Activated CD4-positive, alpha-beta T cell treated with anti-CD3 and anti-CD28 coated beads for 36 hours (primary cell): ENCODE measurements around the gene CDC37L1. TPM values are rescaled to one million over a fixed set of nuclear protein-coding genes. Genes with fewer than 3 reads are reported as not detected.
"Not testable (repeated sequence)": the region's sequence is repeated elsewhere in the genome, so short reads cannot be mapped to it uniquely, and the experiment has no call there.

Experiments
- ATAC-seq: fragments of 200-7000 bp; cut with Tn5 transposase; one replicate; pipeline ENCODE4 v1.10.0; 2021; ENCODE audit warnings: mild to moderate bottlenecking, moderate library complexity
- CTCF ChIA-PET: fragments of 350-600 bp; sonication (Branson Sonifier 250); formaldehyde crosslinking; loops from one replicate; lab custom pipeline; 2021; ENCODE audit warnings: antibody characterized with exemption; lab: Charles Lee
- POLR2A ChIA-PET: fragments of 350-600 bp; sonication (Branson Sonifier 250); formaldehyde crosslinking; loops from one replicate; lab custom pipeline; 2021; ENCODE audit warnings: antibody characterized with exemption, inconsistent platforms; lab: Charles Lee
- DNase-seq: peaks from one replicate; pipeline ENCODE4 v3.0.0-alpha.2; 2020
- H3K27ac Mint-ChIP-seq: one replicate; pipeline ENCODE4 v1.8.0; 2021; ENCODE audit warnings: mixed read lengths
- H3K27me3 Mint-ChIP-seq: one replicate; pipeline ENCODE4 v1.8.0; 2021; ENCODE audit warnings: mixed read lengths
- H3K36me3 Mint-ChIP-seq: one replicate; pipeline ENCODE4 v1.8.0; 2021; ENCODE audit warnings: low read depth, mixed read lengths
- H3K4me1 Mint-ChIP-seq: one replicate; pipeline ENCODE4 v1.8.0; 2021; ENCODE audit warnings: mixed read lengths
- H3K4me3 Mint-ChIP-seq: one replicate; pipeline ENCODE4 v1.8.0; 2021; ENCODE audit warnings: mild to moderate bottlenecking, moderate library complexity, mixed read lengths
- H3K9me3 Mint-ChIP-seq: one replicate; pipeline ENCODE4 v1.8.0; 2021; ENCODE audit warnings: low read depth, mixed read lengths
- intact Hi-C, 2 experiments: fragments of 100-400 bp; cut with DNase I in 1 of 2; cut with micrococcal nuclease in 1 of 2; formaldehyde crosslinking; loops; one replicate each; pipeline versions ENCODE4 v1.14.2 to v1.15.1; 2022 to 2024; cut with DNase I, micrococcal nuclease
- total RNA-seq, 2 experiments: library from RNA; stranded (reverse); gene quantifications; one replicate each; pipeline ENCODE4 v1.2.3, GENCODE V29; 2021

The CDC37L1 gene
- total RNA-seq, 2 experiments from 2014 or later, result 8.0 to 9.8 TPM

- peaks cover 8% of the 10 kb centered on the region for H3K4me1 Mint-ChIP-seq
- H3K36me3 Mint-ChIP-seq, result peaks cover 1% of the 10 kb centered on the region
- no peaks in the 10 kb centered on the region for H3K9me3 Mint-ChIP-seq
- H3K4me3 Mint-ChIP-seq, result no peak overlapping the region
- POLR2A ChIA-PET, result no interaction called here
- CTCF ChIA-PET, result interaction anchor here (0.8 to 1.9 kb wide), 4 partner anchors 8 to 1797 kb away, joined by 3 to 12 read pairs (median 4); partner anchors contain the start of gene SPATA6L
- no peak overlapping the region for H3K27ac Mint-ChIP-seq
- no peak for DNase-seq
- no peak for ATAC-seq
- intact Hi-C loops, result no loop called here
- no peaks in the 10 kb centered on the region for H3K27me3 Mint-ChIP-seq
Measured at GRCh38 chr9:4657426-4658159, 21.8 kb upstream of the CDC37L1 start.

- H3K27me3 Mint-ChIP-seq, CTCF ChIA-PET, H3K4me3 Mint-ChIP-seq, DNase-seq, H3K27ac Mint-ChIP-seq, H3K9me3 Mint-ChIP-seq, ATAC-seq, H3K36me3 Mint-ChIP-seq: not testable (repeated sequence)
- intact Hi-C loops, result loop anchor here (10.0 kb wide), 2 partner anchors 324 to 1816 kb away; partner anchors contain the start of genes JAK2 (in 1 of the 2) and PUM3 (in 1 of the 2)
- peaks cover 37% of the 10 kb centered on the region for H3K4me1 Mint-ChIP-seq
- POLR2A ChIA-PET, result interaction anchor here (0.7 kb wide), 1 partner anchor 20 kb away, joined by 7 read pairs; no protein-coding TSS in a partner anchor
Measured at GRCh38 chr9:4660665-4661064, 18.7 kb upstream of the CDC37L1 start.

- ChIA-PET CTCF (interaction anchor here (1.0 kb wide), 1 partner anchor 14 kb away, joined by 3 read pairs; no protein-coding TSS in a partner anchor), POLR2A (interaction anchor here (0.7 kb wide), 1 partner anchor 19 kb away, joined by 7 read pairs; no protein-coding TSS in a partner anchor)
- Mint-ChIP-seq H3K9me3 (no peaks in the 10 kb centered on the region), H3K27me3 (no peaks in the 10 kb centered on the region), H3K36me3 (peaks cover 3% of the 10 kb centered on the region), H3K4me3 (peak overlapping the region; percentile 82), H3K27ac (peak overlapping the region; percentile 86), H3K4me1 (peaks cover 42% of the 10 kb centered on the region)
- DNase-seq (no peak), ATAC-seq (no peak)
- intact Hi-C loops, result loop anchor here (10.0 kb wide), 2 partner anchors 324 to 1816 kb away; partner anchors contain the start of genes JAK2 (in 1 of the 2) and PUM3 (in 1 of the 2)
Measured at GRCh38 chr9:4661165-4661564, 18.2 kb upstream of the CDC37L1 start.

GRCh38 chr9:4661611-4662010 is 17.8 kb upstream of the CDC37L1 start:
- Mint-ChIP-seq H3K4me1 (peaks cover 46% of the 10 kb centered on the region), H3K4me3 (peak overlapping the region; percentile 82), H3K27me3 (no peaks in the 10 kb centered on the region), H3K36me3 (peaks cover 3% of the 10 kb centered on the region), H3K27ac (peak overlapping the region; percentile 86), H3K9me3 (no peaks in the 10 kb centered on the region)
- ChIA-PET CTCF (interaction anchor here (1.0 kb wide), 1 partner anchor 13 kb away, joined by 3 read pairs; no protein-coding TSS in a partner anchor), POLR2A (no interaction called here)
- ATAC-seq (no peak), DNase-seq (no peak)
- intact Hi-C loops, result loop anchor here (1.0 to 10.0 kb wide), 6 partner anchors 18 to 1817 kb away; partner anchors contain the start of genes CDC37L1 (in 2 of the 2), AK3 (in 1 of the 2), JAK2 (in 1 of the 2) and PUM3 (in 1 of the 2)

GRCh38 chr9:4662108-4662988 is 17.0 kb upstream of the CDC37L1 start, which contains the start of gene PLPP6:
Gene PLPP6, plus strand, starts transcription at chr9:4662294. Its CDS starts 82 bp downstream, at chr9:4662376.
- H3K9me3 Mint-ChIP-seq, result no peaks in the 10 kb centered on the region
- intact Hi-C loops, result loop anchor here (1.0 to 10.0 kb wide), 6 partner anchors 17 to 1818 kb away; partner anchors contain the start of genes CDC37L1 (in 2 of the 2), AK3 (in 1 of the 2), JAK2 (in 1 of the 2) and PUM3 (in 1 of the 2)
- ATAC-seq (peak; percentile 84), DNase-seq (peak; percentile 87)
- ChIA-PET CTCF (interaction anchor here (1.0 kb wide), 1 partner anchor 13 kb away, joined by 3 read pairs; no protein-coding TSS in a partner anchor), POLR2A (no interaction called here)
- H3K27ac Mint-ChIP-seq, result peak within 1 kb of the TSS; percentile 86
- peaks cover 3% of the 10 kb centered on the region for H3K36me3 Mint-ChIP-seq
- no peaks in the 10 kb centered on the region for H3K27me3 Mint-ChIP-seq
- H3K4me3 Mint-ChIP-seq, result peak within 1 kb of the TSS; percentile 82
- H3K4me1 Mint-ChIP-seq, result peaks cover 53% of the 10 kb centered on the region

GRCh38 chr9:4662989-4663792 is 16.2 kb upstream of the CDC37L1 start:
- Mint-ChIP-seq H3K27ac (peak overlapping the region; percentile 84), H3K36me3 (peaks cover 3% of the 10 kb centered on the region), H3K27me3 (no peaks in the 10 kb centered on the region), H3K9me3 (no peaks in the 10 kb centered on the region), H3K4me3 (peak overlapping the region; percentile 82), H3K4me1 (peaks cover 60% of the 10 kb centered on the region)
- ATAC-seq (no peak), DNase-seq (no peak)
- POLR2A ChIA-PET, result no interaction called here
- intact Hi-C loops, result loop anchor here (1.0 to 10.0 kb wide), 6 partner anchors 16 to 1818 kb away; partner anchors contain the start of genes CDC37L1 (in 2 of the 2), AK3 (in 1 of the 2), JAK2 (in 1 of the 2) and PUM3 (in 1 of the 2)
- CTCF ChIA-PET, result interaction anchor here (1.9 kb wide), 1 partner anchor 59 kb away, joined by 4 read pairs; no protein-coding TSS in a partner anchor

GRCh38 chr9:4663956-4664355 is 15.4 kb upstream of the CDC37L1 start:
- Mint-ChIP-seq H3K4me1 (peaks cover 66% of the 10 kb centered on the region), H3K36me3 (peaks cover 3% of the 10 kb centered on the region), H3K9me3 (no peaks in the 10 kb centered on the region), H3K27me3 (no peaks in the 10 kb centered on the region), H3K27ac (no peak overlapping the region), H3K4me3 (peak overlapping the region; percentile 82)
- DNase-seq (no peak), ATAC-seq (no peak)
- intact Hi-C loops, result loop anchor here (2.0 to 10.0 kb wide), 3 partner anchors 77 to 1819 kb away; partner anchors contain the start of genes AK3 (in 1 of the 2), JAK2 (in 1 of the 2) and PUM3 (in 1 of the 2)
- ChIA-PET CTCF (interaction anchor here (0.9 to 2.9 kb wide), 3 partner anchors 8 to 60 kb away, joined by 3 to 12 read pairs (median 4); no protein-coding TSS in a partner anchor), POLR2A (no interaction called here)

GRCh38 chr9:4665357-4665756 is 14.0 kb upstream of the CDC37L1 start:
- Mint-ChIP-seq H3K4me1 (peaks cover 67% of the 10 kb centered on the region), H3K9me3 (no peaks in the 10 kb centered on the region), H3K4me3 (peak overlapping the region; percentile 73), H3K27ac (no peak overlapping the region), H3K36me3 (peaks cover 3% of the 10 kb centered on the region), H3K27me3 (no peaks in the 10 kb centered on the region)
- DNase-seq, result no peak
- intact Hi-C loops, result loop anchor here (10.0 kb wide), 2 partner anchors 319 to 1821 kb away; partner anchors contain the start of genes JAK2 (in 1 of the 2) and PUM3 (in 1 of the 2)
- ATAC-seq, result no peak
- CTCF ChIA-PET, result interaction anchor here (0.5 to 2.9 kb wide), 8 partner anchors 9 to 91 kb away, joined by 3 to 12 read pairs (median 3); no protein-coding TSS in a partner anchor
- POLR2A ChIA-PET, result no interaction called here

GRCh38 chr9:4666042-4666699 is 13.2 kb upstream of the CDC37L1 start, which contains the start of gene SPATA6L:
Gene SPATA6L, minus strand, starts transcription at chr9:4666480. Its CDS starts 230 bp downstream, at chr9:4666250.
- Mint-ChIP-seq H3K4me3 (peak within 1 kb of the TSS; percentile 73), H3K36me3 (peaks cover 3% of the 10 kb centered on the region), H3K27ac (peak within 1 kb of the TSS; percentile 73), H3K9me3 (no peaks in the 10 kb centered on the region), H3K27me3 (no peaks in the 10 kb centered on the region), H3K4me1 (peaks cover 75% of the 10 kb centered on the region)
- intact Hi-C loops, result loop anchor here (1.0 to 10.0 kb wide), 3 partner anchors 13 to 1821 kb away; partner anchors contain the start of genes CDC37L1 (in 2 of the 2), JAK2 (in 1 of the 2) and PUM3 (in 1 of the 2)
- ChIA-PET POLR2A (no interaction called here), CTCF (interaction anchor here (0.6 to 2.9 kb wide), 7 partner anchors 10 to 352 kb away, joined by 3 to 12 read pairs (median 3); no protein-coding TSS in a partner anchor)
- peak; percentile 42 for ATAC-seq
- DNase-seq, result peak; percentile 64
